ENCODE results near the gene RAB20. TPM values are rescaled to one million over a fixed set of nuclear protein-coding genes. Genes with fewer than 3 reads are reported as not detected.

The RAB20 gene
- total and polyA plus RNA-seq, 9 of the 15 experiments (the other 6 are each of a cell fraction or from before 2014, with no cell fraction given): 0.62 to 9.2 (median 5.4) TPM

GRCh38 chr13:110506859-110507566 lies 54.5 kb downstream of the RAB20 start (continued):
- TF ChIP-seq, protein P1, sequence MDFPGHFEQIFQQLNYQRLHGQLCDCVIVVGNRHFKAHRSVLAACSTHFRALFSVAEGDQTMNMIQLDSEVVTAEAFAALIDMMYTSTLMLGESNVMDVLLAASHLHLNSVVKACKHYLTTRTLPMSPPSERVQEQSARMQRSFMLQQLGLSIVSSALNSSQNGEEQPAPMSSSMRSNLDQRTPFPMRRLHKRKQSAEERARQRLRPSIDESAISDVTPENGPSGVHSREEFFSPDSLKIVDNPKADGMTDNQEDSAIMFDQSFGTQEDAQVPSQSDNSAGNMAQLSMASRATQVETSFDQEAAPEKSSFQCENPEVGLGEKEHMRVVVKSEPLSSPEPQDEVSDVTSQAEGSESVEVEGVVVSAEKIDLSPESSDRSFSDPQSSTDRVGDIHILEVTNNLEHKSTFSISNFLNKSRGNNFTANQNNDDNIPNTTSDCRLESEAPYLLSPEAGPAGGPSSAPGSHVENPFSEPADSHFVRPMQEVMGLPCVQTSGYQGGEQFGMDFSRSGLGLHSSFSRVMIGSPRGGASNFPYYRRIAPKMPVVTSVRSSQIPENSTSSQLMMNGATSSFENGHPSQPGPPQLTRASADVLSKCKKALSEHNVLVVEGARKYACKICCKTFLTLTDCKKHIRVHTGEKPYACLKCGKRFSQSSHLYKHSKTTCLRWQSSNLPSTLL (IDR thresholded peaks at IDR 0.05): no peak
- no peak for TF ChIP-seq PHTF2 (CRISPR knock-in tag; IDR thresholded peaks at IDR 0.05)
- no peak for TF ChIP-seq ZNF384 (IDR thresholded peaks at IDR 0.05; ENCODE audit: low read depth, low read length)
- TF ChIP-seq ADNP (tag; IDR thresholded peaks at IDR 0.05): no peak
- TF ChIP-seq, protein P2, sequence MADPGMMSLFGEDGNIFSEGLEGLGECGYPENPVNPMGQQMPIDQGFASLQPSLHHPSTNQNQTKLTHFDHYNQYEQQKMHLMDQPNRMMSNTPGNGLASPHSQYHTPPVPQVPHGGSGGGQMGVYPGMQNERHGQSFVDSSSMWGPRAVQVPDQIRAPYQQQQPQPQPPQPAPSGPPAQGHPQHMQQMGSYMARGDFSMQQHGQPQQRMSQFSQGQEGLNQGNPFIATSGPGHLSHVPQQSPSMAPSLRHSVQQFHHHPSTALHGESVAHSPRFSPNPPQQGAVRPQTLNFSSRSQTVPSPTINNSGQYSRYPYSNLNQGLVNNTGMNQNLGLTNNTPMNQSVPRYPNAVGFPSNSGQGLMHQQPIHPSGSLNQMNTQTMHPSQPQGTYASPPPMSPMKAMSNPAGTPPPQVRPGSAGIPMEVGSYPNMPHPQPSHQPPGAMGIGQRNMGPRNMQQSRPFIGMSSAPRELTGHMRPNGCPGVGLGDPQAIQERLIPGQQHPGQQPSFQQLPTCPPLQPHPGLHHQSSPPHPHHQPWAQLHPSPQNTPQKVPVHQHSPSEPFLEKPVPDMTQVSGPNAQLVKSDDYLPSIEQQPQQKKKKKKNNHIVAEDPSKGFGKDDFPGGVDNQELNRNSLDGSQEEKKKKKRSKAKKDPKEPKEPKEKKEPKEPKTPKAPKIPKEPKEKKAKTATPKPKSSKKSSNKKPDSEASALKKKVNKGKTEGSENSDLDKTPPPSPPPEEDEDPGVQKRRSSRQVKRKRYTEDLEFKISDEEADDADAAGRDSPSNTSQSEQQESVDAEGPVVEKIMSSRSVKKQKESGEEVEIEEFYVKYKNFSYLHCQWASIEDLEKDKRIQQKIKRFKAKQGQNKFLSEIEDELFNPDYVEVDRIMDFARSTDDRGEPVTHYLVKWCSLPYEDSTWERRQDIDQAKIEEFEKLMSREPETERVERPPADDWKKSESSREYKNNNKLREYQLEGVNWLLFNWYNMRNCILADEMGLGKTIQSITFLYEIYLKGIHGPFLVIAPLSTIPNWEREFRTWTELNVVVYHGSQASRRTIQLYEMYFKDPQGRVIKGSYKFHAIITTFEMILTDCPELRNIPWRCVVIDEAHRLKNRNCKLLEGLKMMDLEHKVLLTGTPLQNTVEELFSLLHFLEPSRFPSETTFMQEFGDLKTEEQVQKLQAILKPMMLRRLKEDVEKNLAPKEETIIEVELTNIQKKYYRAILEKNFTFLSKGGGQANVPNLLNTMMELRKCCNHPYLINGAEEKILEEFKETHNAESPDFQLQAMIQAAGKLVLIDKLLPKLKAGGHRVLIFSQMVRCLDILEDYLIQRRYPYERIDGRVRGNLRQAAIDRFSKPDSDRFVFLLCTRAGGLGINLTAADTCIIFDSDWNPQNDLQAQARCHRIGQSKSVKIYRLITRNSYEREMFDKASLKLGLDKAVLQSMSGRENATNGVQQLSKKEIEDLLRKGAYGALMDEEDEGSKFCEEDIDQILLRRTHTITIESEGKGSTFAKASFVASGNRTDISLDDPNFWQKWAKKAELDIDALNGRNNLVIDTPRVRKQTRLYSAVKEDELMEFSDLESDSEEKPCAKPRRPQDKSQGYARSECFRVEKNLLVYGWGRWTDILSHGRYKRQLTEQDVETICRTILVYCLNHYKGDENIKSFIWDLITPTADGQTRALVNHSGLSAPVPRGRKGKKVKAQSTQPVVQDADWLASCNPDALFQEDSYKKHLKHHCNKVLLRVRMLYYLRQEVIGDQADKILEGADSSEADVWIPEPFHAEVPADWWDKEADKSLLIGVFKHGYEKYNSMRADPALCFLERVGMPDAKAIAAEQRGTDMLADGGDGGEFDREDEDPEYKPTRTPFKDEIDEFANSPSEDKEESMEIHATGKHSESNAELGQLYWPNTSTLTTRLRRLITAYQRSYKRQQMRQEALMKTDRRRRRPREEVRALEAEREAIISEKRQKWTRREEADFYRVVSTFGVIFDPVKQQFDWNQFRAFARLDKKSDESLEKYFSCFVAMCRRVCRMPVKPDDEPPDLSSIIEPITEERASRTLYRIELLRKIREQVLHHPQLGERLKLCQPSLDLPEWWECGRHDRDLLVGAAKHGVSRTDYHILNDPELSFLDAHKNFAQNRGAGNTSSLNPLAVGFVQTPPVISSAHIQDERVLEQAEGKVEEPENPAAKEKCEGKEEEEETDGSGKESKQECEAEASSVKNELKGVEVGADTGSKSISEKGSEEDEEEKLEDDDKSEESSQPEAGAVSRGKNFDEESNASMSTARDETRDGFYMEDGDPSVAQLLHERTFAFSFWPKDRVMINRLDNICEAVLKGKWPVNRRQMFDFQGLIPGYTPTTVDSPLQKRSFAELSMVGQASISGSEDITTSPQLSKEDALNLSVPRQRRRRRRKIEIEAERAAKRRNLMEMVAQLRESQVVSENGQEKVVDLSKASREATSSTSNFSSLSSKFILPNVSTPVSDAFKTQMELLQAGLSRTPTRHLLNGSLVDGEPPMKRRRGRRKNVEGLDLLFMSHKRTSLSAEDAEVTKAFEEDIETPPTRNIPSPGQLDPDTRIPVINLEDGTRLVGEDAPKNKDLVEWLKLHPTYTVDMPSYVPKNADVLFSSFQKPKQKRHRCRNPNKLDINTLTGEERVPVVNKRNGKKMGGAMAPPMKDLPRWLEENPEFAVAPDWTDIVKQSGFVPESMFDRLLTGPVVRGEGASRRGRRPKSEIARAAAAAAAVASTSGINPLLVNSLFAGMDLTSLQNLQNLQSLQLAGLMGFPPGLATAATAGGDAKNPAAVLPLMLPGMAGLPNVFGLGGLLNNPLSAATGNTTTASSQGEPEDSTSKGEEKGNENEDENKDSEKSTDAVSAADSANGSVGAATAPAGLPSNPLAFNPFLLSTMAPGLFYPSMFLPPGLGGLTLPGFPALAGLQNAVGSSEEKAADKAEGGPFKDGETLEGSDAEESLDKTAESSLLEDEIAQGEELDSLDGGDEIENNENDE (IDR thresholded peaks at IDR 0.05; ENCODE audit: low read depth, low read length): no peak
- TF ChIP-seq CCNT2 (IDR thresholded peaks at IDR 0.05; ENCODE audit: borderline replicate concordance, extremely low read depth, insufficient read length, low read depth, low read length): peak; percentile 68
- no peak for TF ChIP-seq ZNF274 (IDR thresholded peaks at IDR 0.05; ENCODE audit: borderline replicate concordance, low read depth, low read length)
- TF ChIP-seq GABPB1 (CRISPR knock-in tag; IDR thresholded peaks at IDR 0.05): 0 out of 2 replicates have a peak, but pooled peaks have one; percentile 26
- no peak for TF ChIP-seq MITF (IDR thresholded peaks at IDR 0.05)
- no peak for TF ChIP-seq ZNF830 (CRISPR knock-in tag; IDR thresholded peaks at IDR 0.05)
